ENCODE results near the gene HMCN2.

GRCh38 chr9:130299785-130300615, 34.4 kb downstream of the HMCN2 start:
- no peak for TF ChIP-seq SUZ12 (IDR thresholded peaks at IDR 0.05; ENCODE audit: extremely low read depth, insufficient read depth, insufficient read length)
- no peak for TF ChIP-seq YY1 (IDR thresholded peaks at IDR 0.05; ENCODE audit: insufficient read depth, insufficient read length)
